Stimulated activated CD8-positive, alpha-beta memory T cell treated with anti-CD3 and anti-CD28 coated beads, Interleukin-7, amount 100 ng/mL, for 24 hours (primary cell): ENCODE results near the gene CUL4B.
A peak's percentile ranks its signal among the peaks of the same experiment; 100 is the strongest.
"Not testable (repeated sequence)": the region's sequence is repeated elsewhere in the genome, so short reads cannot be mapped to it uniquely, and the experiment has no call there.

Experiments
- DNase-seq: peaks from one replicate; pipeline ENCODE4 v3.0.0-alpha.2; 2020; ENCODE audit warnings: low read depth

CUL4B gene

DNA sequence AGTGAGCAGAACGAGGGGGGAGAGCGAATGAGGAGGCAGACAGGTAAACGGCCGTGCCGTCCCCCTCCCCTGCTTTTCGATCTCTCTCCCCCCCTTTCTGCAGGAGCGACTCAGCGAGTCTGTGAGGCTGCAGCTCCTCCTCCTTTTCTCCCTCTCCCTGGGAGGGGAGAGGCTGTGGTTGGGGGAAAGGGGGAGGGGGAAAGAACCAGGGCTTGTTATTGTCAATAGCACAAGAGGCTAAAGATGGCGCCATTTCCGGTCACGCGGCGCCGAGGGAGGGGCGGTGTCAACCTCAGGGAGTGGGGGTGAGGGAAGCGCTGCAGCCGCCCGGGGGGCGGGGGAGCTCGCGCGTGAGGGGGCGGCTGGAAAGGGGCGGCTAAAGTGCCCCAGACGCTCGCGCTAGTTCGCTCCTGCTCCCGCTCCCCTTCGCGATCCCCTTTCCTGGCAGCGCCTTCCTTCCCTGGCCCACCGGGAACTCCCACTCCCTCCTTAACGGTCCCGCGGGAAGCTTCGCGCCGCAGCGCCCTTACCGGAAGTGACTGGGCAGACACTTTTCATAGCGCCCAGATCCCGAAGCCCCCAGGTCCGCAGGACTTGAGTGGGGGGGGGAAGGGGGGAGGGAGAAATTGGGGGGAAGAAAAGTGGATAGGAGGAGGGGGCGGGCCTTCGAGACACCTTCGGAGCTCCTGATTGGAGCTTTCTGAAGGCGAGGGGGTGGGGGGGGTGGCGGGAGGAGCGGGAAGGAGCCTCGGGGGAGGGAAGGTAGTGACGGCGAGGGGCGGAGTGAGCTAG, at the start of gene CUL4B:
CUL4B (minus strand) TSS at position 121 of the 792 bp plus-strand sequence. CDS start 324 bp downstream, outside the sequence.
- peak; percentile 71 for DNase-seq

GRCh38 chrX:120604361-120604782, 43.6 kb upstream of the CUL4B start:
- DNase-seq = no peak

- DNase-seq = peak; percentile 38
These were observed 43.1 kb upstream of the CUL4B start, which contains the start of gene MCTS1 for GRCh38 chrX:120603707-120604360. Gene MCTS1 (plus strand): TSS chrX:120604101. CDS start chrX:120604237, 136 bp downstream.

GRCh38 chrX:120585702-120586101, 24.9 kb upstream of the CUL4B start:
- DNase-seq = no peak

DNA sequence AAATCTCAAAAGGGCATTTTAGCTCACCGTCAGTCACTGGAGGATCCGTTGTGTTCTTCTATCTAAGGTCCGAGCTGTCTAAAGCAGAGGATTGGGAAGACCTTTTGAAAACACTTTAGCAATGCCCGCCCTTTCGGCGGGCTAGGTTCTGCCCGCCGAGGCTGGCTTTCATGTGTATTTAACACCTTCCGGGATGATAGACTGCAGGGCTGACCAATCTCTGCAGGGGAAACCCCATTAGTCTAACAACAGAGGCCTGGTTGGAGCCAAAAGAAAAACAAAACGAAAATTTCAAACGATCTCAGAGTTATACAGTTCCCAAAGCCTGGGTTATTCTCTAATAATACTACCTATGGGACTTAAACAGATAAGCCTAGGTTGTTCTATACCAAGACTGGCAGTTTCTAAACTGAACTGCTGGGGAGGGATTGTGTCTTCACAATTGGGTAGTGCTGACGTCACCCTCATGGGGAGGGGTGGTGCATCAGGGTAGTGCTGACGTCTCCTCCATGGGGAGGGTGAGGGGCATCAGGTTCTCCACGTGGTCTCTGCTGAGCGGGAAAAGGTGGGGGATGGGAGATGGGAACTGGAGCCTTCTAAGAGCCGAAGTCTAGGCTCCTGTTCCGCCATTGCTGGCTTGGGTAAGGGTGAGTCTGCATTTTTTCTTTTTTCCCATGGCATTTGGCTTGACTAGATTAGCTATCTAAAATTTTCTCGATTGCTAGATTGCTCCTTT, 14.8 kb upstream of the CUL4B start:
- DNase-seq = no peak

DNA sequence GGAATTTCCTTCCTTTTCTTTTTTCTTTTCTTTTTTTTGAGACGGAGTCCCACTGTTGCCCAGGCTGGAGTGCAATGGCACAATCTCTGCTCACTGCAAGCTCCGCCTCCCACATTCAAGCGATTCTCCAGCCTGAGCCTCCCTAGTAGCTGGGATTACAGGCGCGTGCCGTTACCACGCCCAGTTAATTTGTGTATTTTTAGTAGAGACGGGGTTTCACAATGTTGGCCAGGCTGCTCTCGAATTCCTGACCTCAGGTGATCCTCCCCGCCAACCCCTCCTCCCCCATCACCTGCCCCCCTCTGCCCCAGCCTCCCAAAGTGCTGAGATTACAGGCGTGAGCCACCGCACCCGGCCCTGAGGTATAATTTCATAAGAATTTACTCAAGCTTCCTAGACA, 13.0 kb upstream of the CUL4B start:
- DNase-seq = not testable (repeated sequence)

- DNase-seq = no peak
These were observed 9.3 kb upstream of the CUL4B start for GRCh38 chrX:120570011-120570600.

- DNase-seq = no peak
These were observed 7.8 kb upstream of the CUL4B start for GRCh38 chrX:120568609-120569008.

DNA sequence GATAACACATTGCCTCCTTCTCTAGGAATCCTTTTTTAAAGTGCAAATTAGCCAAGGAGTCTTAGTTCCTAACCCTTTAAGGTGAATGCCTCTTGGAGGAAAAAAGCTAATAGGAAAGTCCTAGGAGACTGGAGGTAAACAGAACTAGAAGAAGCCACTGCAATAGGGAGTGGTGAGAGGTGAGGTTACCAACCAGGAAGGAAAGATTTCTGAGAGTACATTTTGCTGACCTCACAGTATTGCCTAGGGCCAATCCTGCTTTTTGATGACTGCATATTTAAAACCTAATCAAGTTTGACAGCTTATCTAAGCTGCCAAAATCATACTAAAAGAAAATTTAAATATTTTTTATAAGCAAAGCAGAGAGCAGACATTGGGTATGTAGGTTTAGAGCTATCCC, 7.3 kb upstream of the CUL4B start:
- DNase-seq = no peak

GRCh38 chrX:120566817-120567216, 6.1 kb upstream of the CUL4B start:
- DNase-seq = no peak

- DNase-seq = no peak
These were observed 4.2 kb upstream of the CUL4B start for GRCh38 chrX:120564925-120565324.

GRCh38 chrX:120562569-120562926, 1.8 kb upstream of the CUL4B start:
- DNase-seq = no peak

DNA sequence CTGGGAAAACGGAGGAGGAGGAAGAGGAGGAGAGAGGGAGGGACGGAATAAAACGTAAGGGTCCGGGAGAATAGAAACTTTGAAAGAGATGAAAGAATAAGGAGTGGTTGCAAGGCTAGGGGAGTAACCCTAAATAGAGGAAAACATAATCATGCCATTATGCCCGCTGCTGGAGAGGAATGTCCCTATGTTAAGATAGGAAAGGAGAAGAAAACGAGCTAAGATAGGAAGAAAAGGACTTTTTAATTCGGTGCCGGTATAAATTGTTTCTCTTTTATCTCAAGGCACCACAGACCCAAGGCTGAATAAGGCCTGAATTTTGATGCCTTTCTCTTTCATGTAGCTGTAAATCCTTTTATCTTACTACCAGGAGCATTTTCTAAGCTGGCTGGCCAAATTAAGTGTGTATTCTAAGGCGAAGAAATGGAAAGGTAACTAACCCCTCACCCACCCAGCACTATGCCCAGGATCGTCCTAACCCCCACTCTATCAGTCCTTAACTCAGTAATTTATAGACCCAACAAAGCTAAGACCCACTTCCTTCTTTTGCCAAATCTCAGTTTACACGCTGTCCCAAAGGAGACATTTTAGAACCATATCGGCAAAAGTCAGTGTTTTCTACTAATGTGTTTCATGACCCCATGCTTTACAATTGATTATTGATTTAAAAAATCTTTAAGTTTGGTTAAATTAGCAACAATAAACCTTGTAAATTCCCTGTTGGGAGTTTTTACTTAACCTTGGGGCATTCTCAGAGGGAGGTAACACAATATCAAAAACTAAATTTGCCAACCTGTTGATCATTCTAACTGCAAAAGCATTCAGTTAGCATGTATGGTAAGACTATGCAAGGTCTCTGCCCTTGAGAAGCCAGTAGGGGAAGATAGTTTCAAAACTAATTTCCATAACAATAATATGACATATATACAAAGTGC, 1.1 kb upstream of the CUL4B start:
- no peak for DNase-seq

GRCh38 chrX:120560405-120560841, 339 bp downstream of the CUL4B start:
- peak; percentile 16 for DNase-seq

DNA sequence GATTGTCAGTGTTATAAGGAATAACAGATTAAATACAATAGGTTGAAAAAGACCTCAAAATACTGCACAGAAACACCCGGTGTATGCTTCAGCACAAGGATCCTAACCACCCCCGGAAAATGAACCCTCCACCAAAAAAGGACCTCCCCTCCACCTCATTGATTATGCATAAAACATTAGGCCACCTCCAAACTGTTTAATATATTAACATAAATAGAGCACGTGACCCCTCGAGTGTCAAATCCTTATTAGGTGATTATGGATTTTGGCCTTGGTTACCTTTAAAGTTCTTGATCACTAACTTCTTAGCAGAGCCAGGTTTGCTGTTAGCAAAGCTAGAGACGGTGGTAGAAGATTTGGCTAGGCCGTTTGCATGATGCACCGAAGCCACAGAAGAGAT, 958 bp downstream of the CUL4B start:
- DNase-seq = no peak

GRCh38 chrX:120556251-120556650, 4.5 kb downstream of the CUL4B start:
- DNase-seq = no peak

- DNase-seq = no peak
These were observed 11.0 kb downstream of the CUL4B start for GRCh38 chrX:120549483-120550452.

DNA sequence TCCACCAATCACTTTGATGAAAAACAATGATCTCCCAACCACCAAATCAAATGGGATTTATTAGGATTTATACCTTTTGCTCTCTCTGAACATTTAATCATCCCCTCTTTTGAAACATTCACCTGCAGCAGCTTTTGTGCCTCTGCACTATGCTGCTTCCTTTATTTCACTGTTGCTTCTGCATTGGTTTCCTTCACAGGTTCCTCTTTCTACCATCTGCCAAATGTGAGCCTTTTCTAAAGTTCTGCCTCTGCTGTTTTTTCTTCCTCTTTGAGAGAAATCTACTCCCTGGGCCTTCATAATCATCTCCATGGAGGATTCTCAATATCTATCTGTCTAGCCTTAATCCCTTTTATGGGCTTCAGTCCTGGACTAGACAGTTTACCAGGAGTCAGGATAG, 24.7 kb downstream of the CUL4B start:
- no peak for DNase-seq

DNA sequence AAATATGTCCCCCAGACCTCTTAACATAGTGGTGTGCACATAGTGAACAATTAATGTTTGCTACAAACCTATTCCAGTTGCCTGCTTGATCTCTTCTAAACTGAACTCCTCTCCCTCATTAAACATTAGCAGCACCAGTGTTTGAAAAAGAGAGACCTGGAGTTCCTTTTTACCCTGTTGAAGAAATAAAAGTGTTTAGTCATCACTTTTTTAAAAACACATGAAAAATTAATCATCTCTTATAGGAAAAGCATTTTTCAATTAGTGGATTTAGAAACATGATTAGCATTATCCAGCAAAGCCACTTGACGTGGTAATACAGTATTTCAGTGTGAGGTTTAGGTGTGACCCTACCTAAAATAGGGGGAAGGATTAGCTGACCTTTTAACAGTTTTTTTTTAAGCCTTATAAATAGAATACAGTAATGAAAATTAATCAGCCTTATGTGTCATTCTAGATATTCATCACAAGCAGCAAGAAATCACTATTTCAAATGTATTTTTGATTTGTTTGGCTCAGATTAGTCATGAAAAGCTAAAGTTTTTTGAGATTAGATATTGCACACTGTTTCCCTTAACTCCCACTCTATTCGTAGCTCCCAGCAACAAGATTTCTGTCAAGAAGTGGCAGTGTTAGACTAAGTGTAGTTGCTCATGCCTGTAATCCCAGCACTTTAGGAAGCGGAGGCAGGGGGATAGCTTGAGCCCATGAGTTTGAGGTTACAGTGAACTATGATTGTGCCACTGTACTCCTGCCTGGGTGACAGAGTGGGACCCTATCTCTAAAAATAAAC, 26.2 kb downstream of the CUL4B start:
- DNase-seq = no peak
